ENCODE data around the gene CDH8. TPM values are rescaled to one million over a fixed set of nuclear protein-coding genes. Genes with fewer than 3 reads are reported as not detected.

Gene CDH8
- total RNA-seq, 1 experiment from 2014 or later: 2.5 TPM

DNA sequence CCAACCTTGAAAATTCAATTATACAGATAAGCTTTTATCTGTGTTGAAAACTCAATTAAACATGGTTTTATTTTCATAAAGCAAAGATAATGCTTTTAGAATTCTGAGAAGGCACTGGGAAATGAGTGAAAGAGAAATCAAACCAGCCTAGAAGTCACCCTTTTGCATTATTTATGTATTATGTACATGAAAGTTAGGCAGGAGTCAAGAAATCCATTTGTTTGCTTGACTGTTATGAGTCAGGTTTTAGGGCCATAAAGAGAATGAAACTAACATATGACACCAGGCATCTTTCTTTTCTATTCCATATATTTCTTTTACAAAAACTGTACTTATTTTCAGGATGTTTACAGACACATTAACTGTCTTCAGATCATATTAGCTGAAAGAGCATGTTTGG is 23.3 kb upstream of the CDH8 start:
- H3K9me2 ChIP-seq (ENCODE audit: insufficient read depth): no peaks in the 10 kb centered on the region

More for the DNA sequence above, 23.3 kb upstream of the CDH8 start:
- Histone ChIP-seq H3K9me3 (ENCODE audit: control insufficient read depth in 1 of 2, insufficient read depth in 1 of 2, low read depth in 1 of 2, low read length in 2 of 2) (peaks cover 3 to 19% of the 10 kb centered on the region in 2 experiments; a peak in 2 of 4 replicates), H3K27ac (ENCODE audit: low read depth, low read length) (no peak overlapping the region), H3K9ac (ENCODE audit: low read length) (no peak overlapping the region), H2AFZ (ENCODE audit: low read depth, low read length, poor library complexity, severe bottlenecking) (no peak overlapping the region), H3K36me3 (ENCODE audit: control insufficient read depth in 1 of 2, insufficient read depth in 2 of 2, low read length in 2 of 2) (no peaks in the 10 kb centered on the region), H3K4me2 (ENCODE audit: low read length) (no peak overlapping the region), H3K4me1 (ENCODE audit: control insufficient read depth in 1 of 2, insufficient read depth in 2 of 2, low read length in 2 of 2) (no peaks in the 10 kb centered on the region), H3K4me3 (replicated peaks in 1 of 2; ENCODE audit: low read depth in 1 of 2, low read length in 2 of 2) (no peak overlapping the region), H4K20me1 (ENCODE audit: insufficient read depth) (no peaks in the 10 kb centered on the region), H3K27me3 (ENCODE audit: insufficient read depth, low read length) (no peaks in the 10 kb centered on the region), H3K79me2 (ENCODE audit: insufficient read depth, low read length) (no peaks in the 10 kb centered on the region)
- no TSS peak for BruUV-seq (replicated peaks)
- ATAC-seq: no peak
- ChIA-PET CTCF (no interaction called here), RAD21 (ENCODE audit: low non-redundant PET in 1 of 2, low total read pairs in 2 of 2, uncharacterized antibody in 2 of 2, unreplicated experiment in 2 of 2) (no interaction called here), POLR2A (no interaction called here)
- no peak for DNase-seq (ENCODE audit: low read depth, low spot score)
- intact Hi-C loops (cut with micrococcal nuclease): no loop called here
- no peak for TF ChIP-seq FOSL1 (IDR thresholded peaks at IDR 0.05; ENCODE audit: low read depth)
- TF ChIP-seq, protein P1, sequence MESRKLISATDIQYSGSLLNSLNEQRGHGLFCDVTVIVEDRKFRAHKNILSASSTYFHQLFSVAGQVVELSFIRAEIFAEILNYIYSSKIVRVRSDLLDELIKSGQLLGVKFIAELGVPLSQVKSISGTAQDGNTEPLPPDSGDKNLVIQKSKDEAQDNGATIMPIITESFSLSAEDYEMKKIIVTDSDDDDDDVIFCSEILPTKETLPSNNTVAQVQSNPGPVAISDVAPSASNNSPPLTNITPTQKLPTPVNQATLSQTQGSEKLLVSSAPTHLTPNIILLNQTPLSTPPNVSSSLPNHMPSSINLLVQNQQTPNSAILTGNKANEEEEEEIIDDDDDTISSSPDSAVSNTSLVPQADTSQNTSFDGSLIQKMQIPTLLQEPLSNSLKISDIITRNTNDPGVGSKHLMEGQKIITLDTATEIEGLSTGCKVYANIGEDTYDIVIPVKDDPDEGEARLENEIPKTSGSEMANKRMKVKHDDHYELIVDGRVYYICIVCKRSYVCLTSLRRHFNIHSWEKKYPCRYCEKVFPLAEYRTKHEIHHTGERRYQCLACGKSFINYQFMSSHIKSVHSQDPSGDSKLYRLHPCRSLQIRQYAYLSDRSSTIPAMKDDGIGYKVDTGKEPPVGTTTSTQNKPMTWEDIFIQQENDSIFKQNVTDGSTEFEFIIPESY (IDR thresholded peaks at IDR 0.05; ENCODE audit: extremely low read depth, insufficient replicate concordance, low read length): no peak
- no peak for TF ChIP-seq POLR2AphosphoS5 (IDR thresholded peaks at IDR 0.05; ENCODE audit: low read depth, low read length)
- no peak for TF ChIP-seq YY1 (IDR thresholded peaks at IDR 0.05; ENCODE audit: extremely low read depth, insufficient replicate concordance, low read depth, low read length)
- TF ChIP-seq, protein P2, sequence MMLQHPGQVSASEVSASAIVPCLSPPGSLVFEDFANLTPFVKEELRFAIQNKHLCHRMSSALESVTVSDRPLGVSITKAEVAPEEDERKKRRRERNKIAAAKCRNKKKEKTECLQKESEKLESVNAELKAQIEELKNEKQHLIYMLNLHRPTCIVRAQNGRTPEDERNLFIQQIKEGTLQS (IDR thresholded peaks at IDR 0.05): no peak
- no peak for TF ChIP-seq RAD21 (IDR thresholded peaks at IDR 0.05; ENCODE audit: low read depth)
- TF ChIP-seq EGR1 (IDR thresholded peaks at IDR 0.05; ENCODE audit: low read depth): no peak
- TF ChIP-seq ELF1 (IDR thresholded peaks at IDR 0.05; ENCODE audit: borderline replicate concordance, low read depth): no peak
- no peak for TF ChIP-seq SP1 (IDR thresholded peaks at IDR 0.05; ENCODE audit: low read depth)
- TF ChIP-seq, protein P3, sequence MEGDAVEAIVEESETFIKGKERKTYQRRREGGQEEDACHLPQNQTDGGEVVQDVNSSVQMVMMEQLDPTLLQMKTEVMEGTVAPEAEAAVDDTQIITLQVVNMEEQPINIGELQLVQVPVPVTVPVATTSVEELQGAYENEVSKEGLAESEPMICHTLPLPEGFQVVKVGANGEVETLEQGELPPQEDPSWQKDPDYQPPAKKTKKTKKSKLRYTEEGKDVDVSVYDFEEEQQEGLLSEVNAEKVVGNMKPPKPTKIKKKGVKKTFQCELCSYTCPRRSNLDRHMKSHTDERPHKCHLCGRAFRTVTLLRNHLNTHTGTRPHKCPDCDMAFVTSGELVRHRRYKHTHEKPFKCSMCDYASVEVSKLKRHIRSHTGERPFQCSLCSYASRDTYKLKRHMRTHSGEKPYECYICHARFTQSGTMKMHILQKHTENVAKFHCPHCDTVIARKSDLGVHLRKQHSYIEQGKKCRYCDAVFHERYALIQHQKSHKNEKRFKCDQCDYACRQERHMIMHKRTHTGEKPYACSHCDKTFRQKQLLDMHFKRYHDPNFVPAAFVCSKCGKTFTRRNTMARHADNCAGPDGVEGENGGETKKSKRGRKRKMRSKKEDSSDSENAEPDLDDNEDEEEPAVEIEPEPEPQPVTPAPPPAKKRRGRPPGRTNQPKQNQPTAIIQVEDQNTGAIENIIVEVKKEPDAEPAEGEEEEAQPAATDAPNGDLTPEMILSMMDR (IDR thresholded peaks at IDR 0.05 in 2 of 3, conservative IDR thresholded peaks at IDR 0.05 in 1 of 3; ENCODE audit: borderline replicate concordance in 1 of 3, insufficient read depth in 1 of 3, low read depth in 2 of 3, low read length in 2 of 3): no peak
- no peak for TF ChIP-seq SIN3A (IDR thresholded peaks at IDR 0.05; ENCODE audit: low read depth)
- no peak for TF ChIP-seq POLR2A (IDR thresholded peaks at IDR 0.05; ENCODE audit: borderline replicate concordance, extremely low read depth, insufficient read depth, insufficient read length)
- TF ChIP-seq EZH2 (IDR thresholded peaks at IDR 0.05): no peak
- no peak for TF ChIP-seq SRF (IDR thresholded peaks at IDR 0.05; ENCODE audit: low read depth)
